ENCODE results near the gene GNG14.
A peak's percentile ranks its signal among the peaks of the same experiment; 100 is the strongest.
"Not testable (repeated sequence)": the region's sequence is repeated elsewhere in the genome, so short reads cannot be mapped to it uniquely, and the experiment has no call there.

GNG14 gene

GRCh38 chr19:12687496-12688196, at the start of gene GNG14:
GNG14 (plus strand) TSS chr19:12687998; CDS start chr19:12688049, 51 bp downstream.
- no peak for DNase-seq

GRCh38 chr19:12638611-12639182, 49.1 kb upstream of the GNG14 start:
- no peak for DNase-seq

GRCh38 chr19:12639901-12640613, 47.7 kb upstream of the GNG14 start:
- peak; percentile 87 for DNase-seq

GRCh38 chr19:12641456-12641855, 46.3 kb upstream of the GNG14 start:
- no peak for DNase-seq

- DNase-seq, result no peak
These were observed 45.3 kb upstream of the GNG14 start for GRCh38 chr19:12642506-12642905.

GRCh38 chr19:12643716-12644115, 44.1 kb upstream of the GNG14 start:
- not testable (repeated sequence) for DNase-seq

GRCh38 chr19:12646551-12646950, 41.2 kb upstream of the GNG14 start:
- no peak for DNase-seq

- no peak for DNase-seq
These were observed 40.8 kb upstream of the GNG14 start for GRCh38 chr19:12647047-12647446.

GRCh38 chr19:12647490-12648071, 40.2 kb upstream of the GNG14 start:
- peak; percentile 40 for DNase-seq

- DNase-seq, result no peak
These were observed 39.7 kb upstream of the GNG14 start for GRCh38 chr19:12648088-12648487.

GRCh38 chr19:12649941-12650340, 37.9 kb upstream of the GNG14 start:
- DNase-seq, result no peak

- DNase-seq, result no peak
These were observed 35.6 kb upstream of the GNG14 start for GRCh38 chr19:12652219-12652618.

- DNase-seq, result no peak
These were observed 32.3 kb upstream of the GNG14 start for GRCh38 chr19:12655546-12655945.

- no peak for DNase-seq
These were observed 30.8 kb upstream of the GNG14 start for GRCh38 chr19:12656899-12657571.

- DNase-seq, result no peak
These were observed 29.8 kb upstream of the GNG14 start for GRCh38 chr19:12657966-12658365.

GRCh38 chr19:12660980-12661379, 26.8 kb upstream of the GNG14 start:
- DNase-seq, result no peak

- DNase-seq, result no peak
These were observed 23.2 kb upstream of the GNG14 start for GRCh38 chr19:12664406-12665280.

- peak; percentile 68 for DNase-seq
These were observed 22.6 kb upstream of the GNG14 start for GRCh38 chr19:12665281-12665573.

- peak; percentile 14 for DNase-seq
These were observed 22.0 kb upstream of the GNG14 start for GRCh38 chr19:12665671-12666264.

GRCh38 chr19:12666265-12667048, 21.3 kb upstream of the GNG14 start, which contains the start of the genes MAN2B1 and WDR83:
MAN2B1 (minus strand) TSS chr19:12666742; CDS start chr19:12666701, 41 bp downstream.
WDR83 (plus strand) TSS chr19:12666807; CDS start chr19:12669791, 2,984 bp downstream.
- DNase-seq, result peak; percentile 83
